K562 (cell line): Measurements from ENCODE around the gene TEX52. TPM values are rescaled to one million over a fixed set of nuclear protein-coding genes. Genes with fewer than 3 reads are reported as not detected.

Experiments used
- ATAC-seq: fragments of 200-7000 bp; cut with Tn5 transposase; 3 replicates; pipeline ENCODE4 v1.9.1; 2020; ENCODE audit warnings: moderate library complexity
- BruUV-seq: library from RNA; stranded (reverse); fragments of 400-500 nt; replicated peaks from 2 replicates; lab custom pipeline; 2021; lab: Mats Ljungman, UMichigan
- CTCF ChIA-PET: fragments of 300-600 bp; formaldehyde crosslinking; extraction: SDS; loops from one replicate; lab custom pipeline; 2021; ENCODE audit warnings: low intra/inter-chr PET ratio; lab: Yijun Ruan, JAX
- POLR2A ChIA-PET: fragments of 300-600, 350-650 bp; sonication (Branson Sonifier 250); formaldehyde crosslinking; extraction: SDS; loops from one replicate; lab custom pipeline; 2021; ENCODE audit warnings: antibody characterized with exemption, inconsistent platforms; lab: Yijun Ruan, JAX
- DNase-seq, 4 experiments: peaks; one replicate each; pipeline versions ENCODE4 v3.0.0 to v3.0.0-alpha.2; 2011 to 2018; ENCODE audit warnings: low spot score in 3 of 4, mixed read lengths in 3 of 4; ENCODE audit errors: extremely low read depth in 1 of 4
- FAIRE-seq: peaks from 2 replicates; lab custom pipeline; 2011; peaks lifted over from hg19 to GRCh38; lab: Jason Lieb, UNC
- H2AFZ ChIP-seq: 2 replicates; pipeline ENCODE4 v1.6.0; 2011; ENCODE audit warnings: low read depth, low read length, control low read depth, inconsistent platforms
- H3K27ac ChIP-seq: fragments of 200-600 bp; 3 replicates; pipeline ENCODE4 v1.8.0; 2011; ENCODE audit warnings: low read depth, mild to moderate bottlenecking, control low read depth, inconsistent platforms, low read length, moderate library complexity, mixed read lengths; ENCODE audit errors: extremely low read depth
- H3K27me3 ChIP-seq, 2 experiments: fragments of 300-600 bp in 1 of 2; 2 replicates in 1 of 2; 3 replicates in 1 of 2; pipeline versions ENCODE4 v1.6.0 to v1.8.0; 2011; ENCODE audit warnings: inconsistent platforms in 2 of 2, low read length in 2 of 2, mild to moderate bottlenecking in 1 of 2, mixed read lengths in 1 of 2, moderate library complexity in 1 of 2; ENCODE audit not compliant: control insufficient read depth in 2 of 2, insufficient read depth in 2 of 2
- H3K36me3 ChIP-seq: fragments of 300-600 bp; 3 replicates; pipeline ENCODE4 v1.8.0; 2011; ENCODE audit warnings: mild to moderate bottlenecking, low read length, inconsistent platforms; ENCODE audit not compliant: control insufficient read depth, insufficient read depth
- H3K4me1 ChIP-seq, 2 experiments: fragments of 200-600 bp in 1 of 2; replicated peaks in 1 of 2; 2 replicates in 1 of 2; 3 replicates in 1 of 2; pipeline versions ENCODE4 v1.5.1 to v1.8.0; 2011; ENCODE audit warnings: inconsistent platforms in 2 of 2, low read length in 2 of 2, mild to moderate bottlenecking in 1 of 2, mixed read lengths in 1 of 2, moderate library complexity in 1 of 2; ENCODE audit not compliant: control insufficient read depth in 2 of 2, insufficient read depth in 2 of 2
- H3K4me2 ChIP-seq: 2 replicates; pipeline ENCODE4 v1.6.1; 2011; ENCODE audit warnings: low read length, control low read depth, inconsistent platforms, mixed read lengths; ENCODE audit not compliant: insufficient read depth
- H3K4me3 ChIP-seq: fragments of 200-600 bp; sonication (generic), shearing (Covaris generic); 2 replicates; pipeline ENCODE4 v1.5.1; 2016; ENCODE audit warnings: control low read depth, inconsistent platforms
- H3K79me2 ChIP-seq: fragments of 200-600 bp; 3 replicates; pipeline ENCODE4 v1.8.0; 2011; ENCODE audit warnings: low read length, inconsistent platforms; ENCODE audit not compliant: control insufficient read depth, insufficient read depth
- H3K9ac ChIP-seq, 2 experiments: 2 replicates each; pipeline versions ENCODE4 v1.6.0 to v1.6.1; 2011; ENCODE audit warnings: low read depth in 2 of 2, low read length in 2 of 2, control low read depth in 1 of 2, inconsistent platforms in 1 of 2, mild to moderate bottlenecking in 1 of 2, mixed read lengths in 1 of 2; ENCODE audit not compliant: insufficient read depth in 1 of 2
- H3K9me1 ChIP-seq: one replicate; pipeline ENCODE4 v1.6.0; 2011; ENCODE audit warnings: inconsistent platforms, mild to moderate bottlenecking, low read length, moderate library complexity; ENCODE audit not compliant: control insufficient read depth, insufficient read depth
- H3K9me3 ChIP-seq: replicated peaks from 2 replicates; pipeline ENCODE4 v1.5.1; 2011; ENCODE audit warnings: low read depth, low read length, inconsistent platforms; ENCODE audit not compliant: control insufficient read depth, insufficient read depth
- H4K20me1 ChIP-seq: replicated peaks from 2 replicates; pipeline ENCODE4 v1.6.1; 2011; ENCODE audit warnings: low read length, inconsistent platforms, mixed read lengths; ENCODE audit not compliant: control insufficient read depth, insufficient read depth
- CHD2 ChIP-seq: IDR thresholded peaks from 2 replicates; pipeline ENCODE4 v1.6.1; 2011; ENCODE audit warnings: low read depth, low read length
- FIP1L1 ChIP-seq: fragments of 200-400 bp; formaldehyde crosslinking; IDR thresholded peaks from 2 replicates; pipeline ENCODE4 v1.6.1; 2018; ENCODE audit warnings: mild to moderate bottlenecking, low read depth, low read length; ENCODE audit not compliant: poor library complexity, severe bottlenecking
- FOXO4 ChIP-seq: fragments of 450-650 bp; formaldehyde crosslinking; IDR thresholded peaks from 2 replicates; pipeline ENCODE4 v1.4.0; 2020; ENCODE audit warnings: mild to moderate bottlenecking, moderate library complexity
- GABPA ChIP-seq: fragments of 200-800 bp; sonication (Bioruptor generic); conservative IDR thresholded peaks from 2 replicates; pipeline ENCODE4 v1.6.1; 2016; ENCODE audit warnings: low read depth, missing genetic modification characterization, missing compliant biosample characterization
- MECOM ChIP-seq: fragments of 250-450 bp; sonication (Bioruptor Pico); IDR thresholded peaks from 2 replicates; pipeline ENCODE4 v1.8.0; 2022; ENCODE audit warnings: inconsistent platforms
- NBN ChIP-seq: fragments of 450-650 bp; IDR thresholded peaks from 2 replicates; pipeline ENCODE4 v1.6.1; 2016; ENCODE audit warnings: low read depth, mild to moderate bottlenecking
- NCOA1 ChIP-seq: fragments of 450-650 bp; IDR thresholded peaks from 2 replicates; pipeline ENCODE4 v1.6.1; 2016; ENCODE audit warnings: low read depth
- NKRF ChIP-seq: fragments of 450-650 bp; IDR thresholded peaks from 2 replicates; pipeline ENCODE4 v1.6.1; 2016; ENCODE audit warnings: borderline replicate concordance
- RBM39 ChIP-seq: fragments of 200-400 bp; formaldehyde crosslinking; optimal IDR thresholded peaks from 2 replicates; pipeline ENCODE3; 2018; ENCODE audit warnings: low read depth, low read length
- SIX5 ChIP-seq, 2 experiments: IDR thresholded peaks; 2 replicates each; pipeline ENCODE4 v1.6.1; 2011; ENCODE audit warnings: low read length in 2 of 2, borderline replicate concordance in 1 of 2, low read depth in 1 of 2, mild to moderate bottlenecking in 1 of 2, moderate library complexity in 1 of 2; ENCODE audit not compliant: insufficient read depth in 1 of 2
- ZNF778 ChIP-seq: fragments of 450-650 bp; formaldehyde crosslinking; IDR thresholded peaks from 2 replicates; pipeline ENCODE4 v1.4.0; 2020; ENCODE audit warnings: mild to moderate bottlenecking, moderate library complexity
- WGBS: fragments of 100-300 bp; shearing (Covaris generic); methylation state at CpG from one replicate; pipeline ENCODE4 v1.1.6; 2016; ENCODE audit warnings: low coverage, mixed read lengths; ENCODE audit not compliant: insufficient coverage; ENCODE audit errors: missing lambda C conversion rate; 5-methylcytosine and 5-hydroxymethylcytosine counted together
- in situ Hi-C: fragments of 300-500 bp; cut with MboI; formaldehyde crosslinking; loops from 4 replicates; pipeline ENCODE4 v1.15.0; 2018; ENCODE audit warnings: inconsistent platforms, mixed read lengths
- intact Hi-C: fragments of 100-400 bp; cut with micrococcal nuclease; formaldehyde crosslinking; loops from 2 replicates; pipeline ENCODE4 v1.14.2; 2022
- polyA plus RNA-seq, 8 experiments: library from polyadenylated mRNA; depleted of rRNA in 4 of 8; stranded (reverse) in 5 of 8; unstranded in 3 of 8; fragments of >200 nt; fragmentation: Nextera tagmentation in 2 of 8; fragmentation: Illumina TruSeq in 1 of 8; extraction: Ambion mirVana in 2 of 8; extraction: Trizol in 1 of 8; gene quantifications; 2 replicates each; pipeline versions ENCODE4 v1.2.1 to v1.2.3, GENCODE V29; 2011 to 2014; ENCODE audit warnings: inconsistent platforms in 1 of 8, missing spikeins in 1 of 8
- total RNA-seq, 7 experiments: library from RNA; depleted of rRNA in 6 of 7; stranded (reverse); fragments of >200 nt in 6 of 7; fragmentation: Illumina TruSeq in 2 of 7; extraction: Trizol in 2 of 7; gene quantifications; 2 replicates each; pipeline versions ENCODE4 v1.2.1 to v1.2.3, GENCODE V29; 2011 to 2021; ENCODE audit warnings: low replicate concordance in 1 of 7

TEX52 gene
- total and polyA plus RNA-seq, 9 of the 15 experiments (the other 6 are each of a cell fraction or from before 2014, with no cell fraction given) = not detected

- POLR2A ChIA-PET = interaction anchor here (0.6 kb wide), 1 partner anchor 14 kb away, joined by 3 read pairs; no protein-coding TSS in a partner anchor
- DNase-seq = no peak
- H3K9ac ChIP-seq = no peak overlapping the region
- in situ Hi-C loops = no loop called here
- no peak for ATAC-seq
- H4K20me1 ChIP-seq = no peaks in the 10 kb centered on the region; the same call in 1 of the 2 replicates
- TF ChIP-seq SIX5 (IDR thresholded peaks at IDR 0.05; ENCODE audit: borderline replicate concordance in 1 of 2, insufficient read depth in 1 of 2, low read depth in 1 of 2, low read length in 2 of 2) (no peak), NKRF (no peak), MECOM (no peak), CHD2 (no peak), FIP1L1 (no peak), GABPA (no peak), RBM39 (no peak), NCOA1 (no peak), FOXO4 (CRISPR knock-in tag) (no peak), NBN (no peak), ZNF778 (CRISPR knock-in tag) (no peak)
- TF ChIP-seq, all 486 proteins: peak for 0
- 87% methylated on average over 7 of the region's 7 CpGs for WGBS
- Histone ChIP-seq H3K27ac (no peak overlapping the region), H3K79me2 (no peaks in the 10 kb centered on the region), H3K9me3 (no peaks in the 10 kb centered on the region), H3K27me3 (no peaks in the 10 kb centered on the region), H3K9me1 (no peaks in the 10 kb centered on the region), H2AFZ (no peak overlapping the region), H3K4me2 (no peak overlapping the region), H3K4me1 (no peaks in the 10 kb centered on the region), H3K36me3 (peaks cover 74% of the 10 kb centered on the region; the same call in 2 of the 3 replicates), H3K4me3 (no peak overlapping the region)
- FAIRE-seq = no peak
- intact Hi-C loops = no loop called here
- no TSS peak for BruUV-seq
- CTCF ChIA-PET = no interaction called here
These were observed 6.0 kb upstream of the TEX52 start for GRCh38 chr12:2862876-2863275.
